ENCODE results near the gene SATL1. TPM values are rescaled to one million over a fixed set of nuclear protein-coding genes. Genes with fewer than 3 reads are reported as not detected.

The SATL1 gene
- total RNA-seq, 1 donor from 2014 or later: not detected

- Histone ChIP-seq H3K4me3 (ENCODE audit: low read depth, low read length) (no peak overlapping the region), H3K27me3 (ENCODE audit: control insufficient read depth, insufficient read depth, low read length) (no peaks in the 10 kb centered on the region), H3K36me3 (ENCODE audit: control insufficient read depth, insufficient read depth, low read length) (no peaks in the 10 kb centered on the region)
- TF ChIP-seq CTCF (IDR thresholded peaks at IDR 0.05; ENCODE audit: insufficient read depth, low read length, poor library complexity, severe bottlenecking): no peak
- DNase-seq (ENCODE audit: low read depth): no peak
Observed at GRCh38 chrX:85221361-85221760, 22.2 kb downstream of the SATL1 start.

- DNase-seq (ENCODE audit: low read depth): no peak
- no peaks in the 10 kb centered on the region for H3K36me3 ChIP-seq (ENCODE audit: control insufficient read depth, insufficient read depth, low read length)
- no peak for TF ChIP-seq CTCF (IDR thresholded peaks at IDR 0.05; ENCODE audit: insufficient read depth, low read length, poor library complexity, severe bottlenecking)
- H3K27me3 ChIP-seq (ENCODE audit: control insufficient read depth, insufficient read depth, low read length): no peaks in the 10 kb centered on the region
- H3K4me3 ChIP-seq (ENCODE audit: low read depth, low read length): no peak overlapping the region
Observed at GRCh38 chrX:85215946-85216345, 27.6 kb downstream of the SATL1 start.

DNA sequence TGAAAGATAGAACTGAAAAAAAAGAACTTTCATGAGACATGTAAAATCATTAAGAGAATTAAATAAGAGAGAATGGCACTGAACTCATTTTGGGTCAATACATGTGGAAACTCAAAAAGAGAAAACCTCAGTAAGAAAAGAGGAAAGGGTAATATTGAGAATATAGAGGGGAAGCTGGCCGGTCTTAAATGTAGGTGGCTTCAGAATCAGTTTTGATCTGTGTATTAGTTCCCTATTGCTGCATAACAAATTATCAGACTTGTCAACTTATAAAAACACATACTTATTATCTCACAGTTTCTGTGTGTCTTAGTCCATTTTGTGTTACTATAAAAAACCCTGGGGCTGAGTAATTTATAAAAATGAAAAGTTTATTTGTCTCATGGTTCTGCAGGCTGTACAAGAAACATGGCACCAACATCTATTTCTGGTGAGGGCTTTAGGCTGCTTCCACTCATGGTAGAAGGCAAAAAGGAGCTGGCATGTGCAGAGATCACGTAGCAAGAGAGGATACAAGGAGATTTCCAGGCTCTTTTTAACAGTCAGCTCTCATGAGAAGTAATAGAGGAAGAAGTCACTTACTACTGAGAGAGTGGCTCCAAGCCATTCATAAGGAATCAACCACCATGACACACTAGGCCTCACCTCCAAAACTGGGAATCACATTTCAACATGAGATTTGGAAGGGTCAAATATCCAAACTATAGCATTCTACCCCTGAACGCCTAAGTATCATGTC, 29.6 kb downstream of the SATL1 start:
- Histone ChIP-seq H3K4me3 (ENCODE audit: low read depth, low read length) (no peak overlapping the region), H3K27me3 (ENCODE audit: control insufficient read depth, insufficient read depth, low read length) (no peaks in the 10 kb centered on the region), H3K36me3 (ENCODE audit: control insufficient read depth, insufficient read depth, low read length) (no peaks in the 10 kb centered on the region)
- DNase-seq (ENCODE audit: low read depth): no peak
- TF ChIP-seq CTCF (IDR thresholded peaks at IDR 0.05; ENCODE audit: insufficient read depth, low read length, poor library complexity, severe bottlenecking): no peak

DNA sequence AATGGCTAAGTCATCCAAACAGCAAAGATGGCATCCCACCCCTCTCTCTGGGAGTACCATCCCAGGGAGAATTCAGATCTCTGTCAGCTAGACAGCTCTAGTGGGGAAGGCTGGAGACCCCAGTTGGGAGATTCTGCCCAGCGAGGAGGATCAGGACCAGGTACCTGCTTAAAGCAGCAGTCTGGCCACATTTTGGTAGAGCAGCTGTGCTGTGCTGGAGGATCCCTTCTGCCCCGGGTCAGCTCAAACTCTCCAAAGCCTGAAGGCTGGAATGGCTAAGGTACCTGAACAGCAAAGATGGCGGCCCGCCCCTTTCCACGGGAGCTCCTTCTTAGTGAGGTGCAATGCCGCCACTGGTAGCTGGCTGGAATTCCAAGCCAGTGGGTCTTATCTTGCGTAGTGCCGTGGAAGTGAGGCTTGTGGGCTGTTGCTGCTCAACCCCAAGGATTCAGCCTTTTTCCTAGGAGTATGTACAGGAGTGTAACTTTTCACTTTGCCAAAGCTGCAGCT, 40.1 kb downstream of the SATL1 start:
- DNase-seq (ENCODE audit: low read depth): no peak
- no peak overlapping the region for H3K4me3 ChIP-seq (ENCODE audit: low read depth, low read length)
- H3K36me3 ChIP-seq (ENCODE audit: control insufficient read depth, insufficient read depth, low read length): no peaks in the 10 kb centered on the region
- H3K27me3 ChIP-seq (ENCODE audit: control insufficient read depth, insufficient read depth, low read length): no peaks in the 10 kb centered on the region
- no peak for TF ChIP-seq CTCF (IDR thresholded peaks at IDR 0.05; ENCODE audit: insufficient read depth, low read length, poor library complexity, severe bottlenecking)

DNA sequence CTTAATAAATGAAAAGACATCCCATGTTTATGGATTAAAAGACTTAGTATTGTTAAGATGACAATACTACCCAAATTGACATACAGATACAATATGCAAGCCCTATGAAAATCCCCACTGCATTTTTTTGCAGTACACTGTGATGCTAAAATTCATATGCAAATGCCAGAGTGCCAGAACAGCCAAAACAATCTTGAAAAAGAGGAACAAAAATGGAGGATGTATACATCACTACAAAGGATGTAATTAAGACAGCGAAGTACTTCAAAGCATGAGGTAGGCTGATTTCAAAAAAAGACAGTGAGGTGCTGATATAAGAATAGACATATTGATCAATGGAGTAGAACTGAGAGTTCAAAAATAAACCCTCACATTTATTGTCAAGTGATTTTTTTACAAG, 47.3 kb downstream of the SATL1 start:
- Histone ChIP-seq H3K4me3 (ENCODE audit: low read depth, low read length) (no peak overlapping the region), H3K27me3 (ENCODE audit: control insufficient read depth, insufficient read depth, low read length) (no peaks in the 10 kb centered on the region), H3K36me3 (ENCODE audit: control insufficient read depth, insufficient read depth, low read length) (no peaks in the 10 kb centered on the region)
- TF ChIP-seq CTCF (IDR thresholded peaks at IDR 0.05; ENCODE audit: insufficient read depth, low read length, poor library complexity, severe bottlenecking): no peak
- no peak for DNase-seq (ENCODE audit: low read depth)

- no peak for TF ChIP-seq CTCF (IDR thresholded peaks at IDR 0.05; ENCODE audit: insufficient read depth, low read length, poor library complexity, severe bottlenecking)
- no peak for DNase-seq (ENCODE audit: low read depth)
- no peaks in the 10 kb centered on the region for H3K27me3 ChIP-seq (ENCODE audit: control insufficient read depth, insufficient read depth, low read length)
- H3K4me3 ChIP-seq (ENCODE audit: low read depth, low read length): no peak overlapping the region
- H3K36me3 ChIP-seq (ENCODE audit: control insufficient read depth, insufficient read depth, low read length): no peaks in the 10 kb centered on the region
Observed at GRCh38 chrX:85159644-85160043, 83.9 kb downstream of the SATL1 start.
